SK-N-MC (cell line): ENCODE data around the gene PEX11G.

Experiments used
- EZH2 ChIP-seq: fragments of 200-600 bp; sonication (generic); IDR thresholded peaks from one replicate; pipeline ENCODE4 v1.6.1; 2017; ENCODE audit warnings: antibody characterized with exemption
- POLR2AphosphoS5 ChIP-seq: IDR thresholded peaks from 2 replicates; pipeline ENCODE4 v1.6.1; 2012; ENCODE audit warnings: mild to moderate bottlenecking, low read depth, low read length, borderline replicate concordance

GRCh38 chr19:7468840-7469239, 20.0 kb downstream of the PEX11G start:
- TF ChIP-seq EZH2 (no peak), POLR2AphosphoS5 (no peak)
